Memory B cell (primary cell): ENCODE results near the gene DGKA.
"Not testable (repeated sequence)": the region's sequence is repeated elsewhere in the genome, so short reads cannot be mapped to it uniquely, and the experiment has no call there.

Source experiments
- ATAC-seq: fragments of 150-1000 bp; cut with Tn5 transposase; 2 replicates; pipeline ENCODE4 v1.10.0; 2021; ENCODE audit warnings: low read depth, mild to moderate bottlenecking, moderate library complexity
- DNase-seq, 2 donors: peaks; one replicate each; pipeline ENCODE4 v3.0.0; 2022; ENCODE audit warnings: low spot score in 2 of 2
- H3K27ac Mint-ChIP-seq: one replicate; pipeline ENCODE4 v1.8.0; 2022; ENCODE audit warnings: mild to moderate bottlenecking, moderate library complexity, mixed read lengths
- H3K27me3 Mint-ChIP-seq: one replicate; pipeline ENCODE4 v1.8.0; 2022; ENCODE audit warnings: mixed read lengths
- H3K36me3 Mint-ChIP-seq: one replicate; pipeline ENCODE4 v1.8.0; 2022; ENCODE audit warnings: mild to moderate bottlenecking, mixed read lengths
- H3K4me1 Mint-ChIP-seq: one replicate; pipeline ENCODE4 v1.8.0; 2022; ENCODE audit warnings: mixed read lengths
- H3K4me3 Mint-ChIP-seq: one replicate; pipeline ENCODE4 v1.8.0; 2022; ENCODE audit warnings: mild to moderate bottlenecking, moderate library complexity, mixed read lengths
- H3K9me3 Mint-ChIP-seq: one replicate; pipeline ENCODE4 v1.8.0; 2022; ENCODE audit warnings: mixed read lengths

The DGKA gene

DNA sequence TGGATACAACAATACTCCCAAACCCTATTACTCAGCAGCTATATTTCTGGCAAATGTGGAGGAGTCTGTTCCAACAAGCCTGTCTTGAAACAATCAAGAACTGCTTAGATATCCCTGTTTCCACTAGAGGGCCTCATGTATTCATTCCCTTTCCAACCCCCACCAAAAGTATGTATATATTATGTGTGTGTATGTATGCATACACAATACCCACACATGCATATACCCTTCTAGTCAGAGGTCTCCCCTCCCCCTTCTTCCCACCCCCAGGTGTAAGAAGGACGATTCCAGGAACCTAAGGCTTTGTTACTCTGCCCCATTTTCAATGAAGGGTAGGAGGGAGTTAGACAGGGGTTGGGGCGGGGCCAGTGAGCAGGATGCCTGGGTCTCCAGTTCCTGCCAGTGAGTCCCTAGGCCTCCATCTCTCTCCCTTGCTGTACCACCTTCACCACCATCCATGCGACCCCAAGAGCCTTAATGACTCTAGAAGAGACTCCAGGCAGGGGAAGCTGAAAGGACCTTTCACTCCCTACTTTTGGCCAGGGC lies at the start of gene DGKA:
Gene DGKA (plus strand): TSS at position 392 of the 546 bp plus-strand sequence. CDS start 5,342 bp downstream, outside the sequence.
- no peaks in the 10 kb centered on the region for H3K27me3 Mint-ChIP-seq
- peak within 1 kb of the TSS; percentile 99 for H3K4me3 Mint-ChIP-seq
- ATAC-seq (peak; percentile 7), DNase-seq (peak in 1 of 2 donors; percentile 44)
- H3K9me3 Mint-ChIP-seq = no peaks in the 10 kb centered on the region
- H3K36me3 Mint-ChIP-seq = peaks cover 13% of the 10 kb centered on the region
- H3K27ac Mint-ChIP-seq = peak within 1 kb of the TSS; percentile 95
- H3K4me1 Mint-ChIP-seq = peaks cover 49% of the 10 kb centered on the region

DNA sequence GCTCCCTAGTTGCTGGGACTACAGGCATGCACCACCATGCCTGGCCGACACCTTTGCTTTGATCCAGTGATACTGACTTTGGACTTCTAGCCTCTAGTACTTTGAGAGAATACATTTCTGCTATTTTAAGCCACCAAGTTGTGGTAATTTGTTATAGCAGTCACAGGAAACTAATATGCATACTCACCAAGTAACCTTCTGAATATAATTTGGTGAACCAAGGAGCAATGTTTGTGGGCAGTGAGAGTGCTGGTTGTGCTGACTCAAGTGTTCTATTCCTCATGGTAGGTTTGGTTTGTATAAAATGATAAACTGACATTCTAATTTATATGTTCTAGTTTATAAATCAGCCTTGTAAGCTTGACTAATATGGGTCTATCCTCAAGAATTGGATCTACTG lies 45.8 kb upstream of the DGKA start:
- H3K4me3 Mint-ChIP-seq = no peak overlapping the region
- peaks cover 3% of the 10 kb centered on the region for H3K36me3 Mint-ChIP-seq
- H3K9me3 Mint-ChIP-seq = no peaks in the 10 kb centered on the region

GRCh38 chr12:55891310-55891709 lies 39.7 kb upstream of the DGKA start:
- no peak overlapping the region for H3K27ac Mint-ChIP-seq
- no peak for ATAC-seq
- no peak for DNase-seq
- H3K4me3 Mint-ChIP-seq = no peak overlapping the region
- H3K36me3 Mint-ChIP-seq = no peaks in the 10 kb centered on the region
- peaks cover 2% of the 10 kb centered on the region for H3K4me1 Mint-ChIP-seq
- H3K27me3 Mint-ChIP-seq = no peaks in the 10 kb centered on the region
- peaks cover 1% of the 10 kb centered on the region for H3K9me3 Mint-ChIP-seq

More for the DNA sequence above, 45.8 kb upstream of the DGKA start:
- no peak overlapping the region for H3K27ac Mint-ChIP-seq
- DNase-seq = no peak
- ATAC-seq = no peak
- H3K4me1 Mint-ChIP-seq = peaks cover 4% of the 10 kb centered on the region
- no peaks in the 10 kb centered on the region for H3K27me3 Mint-ChIP-seq

GRCh38 chr12:55893723-55894122 lies 37.2 kb upstream of the DGKA start:
- ATAC-seq = no peak
- Mint-ChIP-seq H3K36me3 (no peaks in the 10 kb centered on the region), H3K27ac (no peak overlapping the region), H3K27me3 (no peaks in the 10 kb centered on the region), H3K4me3 (no peak overlapping the region), H3K4me1 (peaks cover 2% of the 10 kb centered on the region), H3K9me3 (peaks cover 1% of the 10 kb centered on the region)
- DNase-seq = no peak

GRCh38 chr12:55899082-55899481 lies 31.9 kb upstream of the DGKA start:
- H3K36me3 Mint-ChIP-seq = peaks cover 14% of the 10 kb centered on the region
- H3K4me3 Mint-ChIP-seq = no peak overlapping the region
- peak overlapping the region; percentile 58 for H3K27ac Mint-ChIP-seq
- ATAC-seq = no peak
- H3K27me3 Mint-ChIP-seq = no peaks in the 10 kb centered on the region
- H3K9me3 Mint-ChIP-seq = no peaks in the 10 kb centered on the region
- no peaks in the 10 kb centered on the region for H3K4me1 Mint-ChIP-seq
- no peak for DNase-seq

DNA sequence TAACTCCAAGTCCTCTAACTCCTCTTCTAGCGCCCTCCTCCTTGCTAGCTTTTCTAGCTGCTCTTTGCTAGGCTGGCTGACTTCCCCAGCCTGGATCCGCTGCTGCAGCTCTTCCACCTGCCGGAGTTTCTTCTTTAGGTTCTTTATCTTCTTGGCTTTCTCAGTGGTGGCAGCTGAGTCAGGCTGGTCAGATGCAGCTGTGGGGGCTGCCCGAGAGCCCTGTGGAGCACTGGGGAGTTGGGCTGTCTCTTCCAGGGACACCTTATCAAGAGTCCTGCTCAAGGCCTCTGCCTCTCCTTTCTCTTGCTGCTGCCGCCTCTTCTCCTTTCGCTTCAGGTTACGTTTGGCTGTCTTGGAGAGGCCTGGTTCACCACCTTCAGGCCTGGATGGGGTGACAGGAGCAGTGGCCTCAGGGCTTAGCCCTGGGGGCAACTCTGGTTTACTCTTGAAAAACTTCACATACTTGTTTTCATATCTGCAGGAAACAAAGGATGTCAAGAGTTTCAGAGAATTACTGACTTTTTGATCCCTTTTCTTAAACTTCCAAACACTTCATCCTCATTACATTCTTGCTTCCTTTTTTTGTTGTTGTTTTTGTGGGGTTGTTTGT lies 29.0 kb upstream of the DGKA start:
- Mint-ChIP-seq H3K27me3 (no peaks in the 10 kb centered on the region), H3K36me3 (peaks cover 14% of the 10 kb centered on the region), H3K9me3 (no peaks in the 10 kb centered on the region), H3K27ac (peak overlapping the region; percentile 42), H3K4me3 (no peak overlapping the region), H3K4me1 (no peaks in the 10 kb centered on the region)
- no peak for ATAC-seq
- DNase-seq = no peak

GRCh38 chr12:55906056-55906455 lies 24.9 kb upstream of the DGKA start:
- no peaks in the 10 kb centered on the region for H3K27me3 Mint-ChIP-seq
- H3K9me3 Mint-ChIP-seq = no peaks in the 10 kb centered on the region
- DNase-seq (no peak), ATAC-seq (no peak)
- H3K36me3 Mint-ChIP-seq = peaks cover 12% of the 10 kb centered on the region
- H3K27ac Mint-ChIP-seq = no peak overlapping the region
- H3K4me1 Mint-ChIP-seq = peaks cover 4% of the 10 kb centered on the region
- no peak overlapping the region for H3K4me3 Mint-ChIP-seq

DNA sequence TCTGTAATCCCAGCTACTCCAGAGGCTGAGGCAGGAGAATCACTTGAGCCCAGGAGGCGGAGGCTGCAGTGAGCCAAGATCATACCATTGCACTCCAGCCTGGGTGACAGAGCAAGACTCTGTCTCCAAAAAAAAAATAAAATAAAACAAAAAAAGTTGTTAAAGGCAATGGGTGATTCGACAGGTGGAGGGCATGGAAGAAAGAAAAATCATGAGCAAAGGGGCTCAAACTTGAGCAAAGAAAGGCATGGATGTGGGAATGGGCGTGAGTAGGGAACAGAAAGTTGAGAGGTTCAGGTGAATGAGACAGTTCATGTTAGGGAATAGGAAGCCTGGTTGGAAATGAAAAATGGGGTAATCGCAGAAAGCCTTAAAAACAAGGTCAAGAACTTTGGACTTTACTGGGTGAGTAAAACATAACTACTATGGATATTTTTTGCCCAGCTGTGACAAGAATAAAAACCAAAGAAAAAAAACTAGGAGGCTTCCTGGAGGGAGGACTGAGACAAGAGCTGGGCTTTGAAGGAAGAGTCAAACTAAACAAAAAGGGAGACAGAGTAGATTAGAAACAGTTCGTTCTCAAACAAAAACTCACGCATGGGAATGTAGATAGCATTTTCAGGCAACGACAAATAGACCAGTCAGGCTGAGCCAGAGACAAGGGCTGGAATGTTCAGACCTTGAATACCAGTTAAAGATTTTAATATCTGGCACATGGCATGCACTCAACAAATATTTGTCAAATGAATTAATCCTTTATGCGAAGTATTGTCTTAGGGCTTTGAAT lies 22.0 kb upstream of the DGKA start:
- DNase-seq = no peak
- peaks cover 6% of the 10 kb centered on the region for H3K36me3 Mint-ChIP-seq
- H3K4me3 Mint-ChIP-seq = no peak overlapping the region
- H3K27ac Mint-ChIP-seq = peak overlapping the region; percentile 54
- H3K9me3 Mint-ChIP-seq = no peaks in the 10 kb centered on the region
- H3K4me1 Mint-ChIP-seq = peaks cover 4% of the 10 kb centered on the region
- no peak for ATAC-seq
- no peaks in the 10 kb centered on the region for H3K27me3 Mint-ChIP-seq

GRCh38 chr12:55909513-55909884 lies 21.5 kb upstream of the DGKA start:
- peaks cover 8% of the 10 kb centered on the region for H3K36me3 Mint-ChIP-seq
- DNase-seq (no peak), ATAC-seq (no peak)
- H3K4me1 Mint-ChIP-seq = peaks cover 6% of the 10 kb centered on the region
- no peaks in the 10 kb centered on the region for H3K27me3 Mint-ChIP-seq
- no peaks in the 10 kb centered on the region for H3K9me3 Mint-ChIP-seq
- no peak overlapping the region for H3K4me3 Mint-ChIP-seq
- peak overlapping the region; percentile 54 for H3K27ac Mint-ChIP-seq

DNA sequence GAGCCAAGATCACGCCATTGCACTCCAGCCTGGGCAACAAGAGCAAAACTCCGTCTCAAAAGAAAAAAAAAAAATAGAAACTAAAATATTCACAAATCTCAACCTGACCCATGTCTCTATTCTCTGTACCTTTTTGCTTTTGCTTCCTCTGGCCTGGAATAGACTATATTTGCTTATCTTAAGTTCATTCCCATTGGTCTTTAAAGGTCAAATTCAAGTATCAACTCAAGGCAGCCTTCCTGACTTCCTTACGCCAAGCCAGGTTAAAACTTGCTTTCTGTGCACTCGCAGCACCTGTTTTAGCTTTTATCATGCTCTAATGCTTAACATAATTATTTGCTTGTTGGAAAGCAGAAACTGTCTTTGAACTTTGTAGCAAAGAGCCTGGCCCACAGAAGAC lies 18.1 kb upstream of the DGKA start:
- Mint-ChIP-seq H3K4me3 (no peak overlapping the region), H3K27me3 (no peaks in the 10 kb centered on the region), H3K9me3 (no peaks in the 10 kb centered on the region), H3K4me1 (peaks cover 12% of the 10 kb centered on the region), H3K36me3 (peaks cover 13% of the 10 kb centered on the region), H3K27ac (peak overlapping the region; percentile 30)
- ATAC-seq (no peak), DNase-seq (no peak)

GRCh38 chr12:55915482-55915859 lies 15.5 kb upstream of the DGKA start:
- DNase-seq = no peak
- ATAC-seq = no peak
- Mint-ChIP-seq H3K27me3 (no peaks in the 10 kb centered on the region), H3K9me3 (no peaks in the 10 kb centered on the region), H3K27ac (peak overlapping the region; percentile 11), H3K36me3 (peaks cover 13% of the 10 kb centered on the region), H3K4me1 (peaks cover 8% of the 10 kb centered on the region), H3K4me3 (no peak overlapping the region)

DNA sequence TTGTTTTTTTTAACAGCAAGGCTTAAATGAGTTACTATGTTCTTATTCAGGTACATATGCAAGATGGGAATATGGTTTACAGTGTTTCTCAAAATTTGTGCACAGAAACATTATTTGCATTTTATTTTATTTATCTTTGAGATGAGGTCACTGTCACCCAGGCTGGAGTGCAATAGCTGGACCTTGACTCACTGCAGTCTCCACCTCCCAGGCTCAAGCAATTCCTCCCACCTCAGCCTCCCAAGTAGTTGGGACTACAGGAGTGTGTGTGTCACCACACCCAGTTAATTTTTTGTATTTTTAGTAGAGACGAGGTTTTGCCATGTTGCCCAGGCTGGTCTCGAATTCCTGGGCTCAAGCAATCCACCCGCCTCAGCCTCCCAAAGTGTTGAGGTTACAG lies 11.9 kb upstream of the DGKA start:
- H3K4me1 Mint-ChIP-seq = peaks cover 19% of the 10 kb centered on the region
- not testable (repeated sequence) for H3K9me3 Mint-ChIP-seq, H3K27ac Mint-ChIP-seq, H3K27me3 Mint-ChIP-seq, H3K4me3 Mint-ChIP-seq, ATAC-seq, DNase-seq
- H3K36me3 Mint-ChIP-seq = peaks cover 14% of the 10 kb centered on the region

GRCh38 chr12:55922126-55922525 lies 8.8 kb upstream of the DGKA start:
- Mint-ChIP-seq H3K4me1 (peaks cover 30% of the 10 kb centered on the region), H3K9me3 (no peaks in the 10 kb centered on the region), H3K4me3 (no peak overlapping the region), H3K27me3 (no peaks in the 10 kb centered on the region), H3K27ac (no peak overlapping the region), H3K36me3 (peaks cover 9% of the 10 kb centered on the region)
- DNase-seq = no peak
- no peak for ATAC-seq

- peaks cover 34% of the 10 kb centered on the region for H3K4me1 Mint-ChIP-seq
- not testable (repeated sequence) for ATAC-seq, H3K27ac Mint-ChIP-seq, H3K27me3 Mint-ChIP-seq, DNase-seq, H3K4me3 Mint-ChIP-seq, H3K36me3 Mint-ChIP-seq, H3K9me3 Mint-ChIP-seq
These were observed 7.3 kb upstream of the DGKA start for GRCh38 chr12:55923648-55924047.
